B cell (primary cell): ENCODE measurements around the gene TSSC4. TPM values are rescaled to one million over a fixed set of nuclear protein-coding genes. Genes with fewer than 3 reads are reported as not detected.

Experiments used
- ATAC-seq: fragments of 200-7000 bp; cut with Tn5 transposase; one replicate; pipeline ENCODE4 v1.10.0; 2021; ENCODE audit warnings: low read depth, mild to moderate bottlenecking, moderate number of reproducible peaks, moderate library complexity
- CTCF ChIA-PET: fragments of 350-600 bp; sonication (Branson Sonifier 250); formaldehyde crosslinking; loops from one replicate; lab custom pipeline; 2021; ENCODE audit warnings: antibody characterized with exemption, inconsistent platforms; lab: Charles Lee
- POLR2A ChIA-PET: fragments of 350-600 bp; sonication (Branson Sonifier 250); formaldehyde crosslinking; loops from one replicate; lab custom pipeline; 2021; ENCODE audit warnings: antibody characterized with exemption; lab: Charles Lee
- DNase-seq: peaks from one replicate; pipeline ENCODE4 v3.0.0; 2013
- H2AFZ ChIP-seq: 2 replicates; pipeline ENCODE4 v1.6.1; 2012; ENCODE audit warnings: mild to moderate bottlenecking, low read depth, low read length; ENCODE audit not compliant: insufficient read depth, poor library complexity, severe bottlenecking
- H3K27ac ChIP-seq, 2 donors: 1 replicate in 1 of 2; 2 replicates in 1 of 2; pipeline ENCODE4 v1.5.1; 2012 to 2013; ENCODE audit warnings: low read length in 2 of 2, mild to moderate bottlenecking in 2 of 2, moderate library complexity in 1 of 2
- H3K27me3 ChIP-seq, 4 experiments: fragments of 200-600 bp in 1 of 4; sonication (generic) in 1 of 4; replicated peaks in 1 of 4; 1 replicate in 2 of 4; 2 replicates in 2 of 4; pipeline versions ENCODE4 v1.6.1 to v1.7.0; 2013 to 2016; ENCODE audit warnings: low read length in 3 of 4, mild to moderate bottlenecking in 2 of 4, mixed read lengths in 1 of 4, moderate library complexity in 1 of 4; ENCODE audit not compliant: insufficient read depth in 4 of 4, control insufficient read depth in 3 of 4; ENCODE audit errors: control extremely low read depth in 1 of 4
- H3K36me3 ChIP-seq, 2 experiments: replicated peaks in 1 of 2; 1 replicate in 1 of 2; 2 replicates in 1 of 2; pipeline versions ENCODE4 v1.6.1 to v1.7.1; 2013; ENCODE audit warnings: low read length in 1 of 2; ENCODE audit not compliant: insufficient read depth in 2 of 2, control insufficient read depth in 1 of 2; ENCODE audit errors: control extremely low read depth in 1 of 2, extremely low read depth in 1 of 2
- H3K4me1 ChIP-seq, 2 donors: fragments of 200-600 bp in 1 of 2; sonication (generic) in 1 of 2; 1 replicate in 1 of 2; 2 replicates in 1 of 2; pipeline versions ENCODE4 v1.5.1 to v1.6.1; 2013 to 2017; ENCODE audit warnings: low read length in 2 of 2; ENCODE audit not compliant: control insufficient read depth in 2 of 2, insufficient read depth in 2 of 2
- H3K4me2 ChIP-seq: replicated peaks from 2 replicates; pipeline ENCODE3; 2012; ENCODE audit warnings: mild to moderate bottlenecking, low read depth, low read length; ENCODE audit not compliant: poor library complexity, severe bottlenecking
- H3K4me3 ChIP-seq, 5 experiments: fragments of 200-600 bp in 1 of 5; sonication (generic) in 1 of 5; 1 replicate in 3 of 5; 2 replicates in 2 of 5; pipeline versions ENCODE4 v1.5.1 to v1.7.0; 2011 to 2016; ENCODE audit warnings: low read length in 4 of 5, mild to moderate bottlenecking in 4 of 5, low read depth in 2 of 5, control low read depth in 1 of 5, moderate library complexity in 1 of 5; ENCODE audit not compliant: insufficient read depth in 1 of 5; ENCODE audit errors: control extremely low read depth in 1 of 5, extremely low read depth in 1 of 5
- H3K79me2 ChIP-seq: fragments of 200-600 bp; sonication (generic); one replicate; pipeline ENCODE4 v1.6.0; 2016; ENCODE audit warnings: low read length; ENCODE audit not compliant: control insufficient read depth, insufficient read depth
- H3K9ac ChIP-seq: fragments of 200-600 bp; sonication (generic); 2 replicates; pipeline ENCODE4 v1.6.1; 2017; ENCODE audit warnings: mild to moderate bottlenecking, low read length, moderate library complexity
- H3K9me3 ChIP-seq, 3 donors: one replicate each; pipeline versions ENCODE4 v1.6.1 to v1.7.1; 2013; ENCODE audit warnings: low read length in 2 of 3; ENCODE audit not compliant: control insufficient read depth in 2 of 3, insufficient read depth in 1 of 3; ENCODE audit errors: control extremely low read depth in 1 of 3
- H4K20me1 ChIP-seq: 2 replicates; pipeline ENCODE4 v1.6.0; 2012; ENCODE audit warnings: mild to moderate bottlenecking, low read length; ENCODE audit not compliant: insufficient read depth, control insufficient read depth, poor library complexity, severe bottlenecking
- H3K27ac Mint-ChIP-seq: one replicate; pipeline ENCODE4 v1.8.0; 2021; ENCODE audit warnings: mixed read lengths
- H3K27me3 Mint-ChIP-seq: one replicate; pipeline ENCODE4 v1.8.0; 2021; ENCODE audit warnings: mixed read lengths
- H3K4me1 Mint-ChIP-seq: one replicate; pipeline ENCODE4 v1.8.0; 2021; ENCODE audit warnings: mixed read lengths
- H3K4me3 Mint-ChIP-seq: one replicate; pipeline ENCODE4 v1.8.0; 2021; ENCODE audit warnings: mixed read lengths
- H3K9me3 Mint-ChIP-seq: one replicate; pipeline ENCODE4 v1.8.0; 2022; ENCODE audit warnings: mixed read lengths; ENCODE audit not compliant: insufficient read depth
- EZH2 ChIP-seq: IDR thresholded peaks from 2 replicates; pipeline ENCODE4 v1.6.1; 2012; ENCODE audit warnings: borderline replicate concordance, low read depth, mild to moderate bottlenecking, moderate library complexity, low read length; ENCODE audit not compliant: insufficient read depth, poor library complexity, severe bottlenecking
- WGBS: methylation state at CpG from one replicate; pipeline ENCODE4 v1.1.5; 2013; ENCODE audit warnings: missing lambda C conversion rate; ENCODE audit not compliant: insufficient coverage; 5-methylcytosine and 5-hydroxymethylcytosine counted together
- intact Hi-C: fragments of 100-400 bp; cut with micrococcal nuclease; formaldehyde crosslinking; loops from one replicate; pipeline ENCODE4 v1.10.0; 2022
- polyA plus RNA-seq: library from polyadenylated mRNA; depleted of rRNA; stranded (reverse); fragments of >200 nt; gene quantifications from 2 replicates; pipeline ENCODE4 v1.2.3, GENCODE V29; 2012
- total RNA-seq, 2 donors: library from RNA; stranded (reverse); fragments of 120-200 nt in 1 of 2; gene quantifications; 1 replicate in 1 of 2; 2 replicates in 1 of 2; pipeline versions ENCODE4 v1.2.3 to v1.2.4, GENCODE V29; 2013 to 2022
- TF ChIP-seq, protein P1 (sequence below): fragments of 200-600 bp; IDR thresholded peaks from one replicate; pipeline ENCODE4 v1.8.0; 2022; ENCODE audit warnings: antibody characterized with exemption, mild to moderate bottlenecking

Gene TSSC4
- total and polyA plus RNA-seq, 2 donors (not counting 1 experiment from before 2014, with no cell fraction given): 49.4 to 57.5 TPM

DNA sequence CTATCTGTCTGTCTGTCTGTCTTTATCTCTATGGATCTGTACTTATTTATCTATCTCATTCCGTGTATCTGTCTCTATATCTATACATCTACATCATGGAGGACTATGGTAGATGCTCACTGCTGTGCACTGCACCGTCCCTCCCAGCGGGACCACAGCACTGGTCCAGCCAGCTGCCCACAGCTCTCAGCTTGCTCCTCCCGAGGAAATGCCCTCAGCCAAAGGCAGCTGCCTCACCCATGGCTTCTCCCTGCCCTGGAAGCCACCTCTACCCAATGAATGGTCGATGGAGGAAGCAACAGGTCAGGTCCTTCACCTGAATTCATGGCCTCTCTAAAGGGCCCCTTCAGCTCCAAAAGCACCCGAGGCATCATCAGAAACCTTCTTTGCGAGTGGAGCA lies 38.1 kb upstream of the TSSC4 start:
- Histone ChIP-seq H4K20me1 (no peaks in the 10 kb centered on the region), H3K4me3 (no peak overlapping the region), H3K27me3 (no peaks in the 10 kb centered on the region), H3K4me2 (no peak overlapping the region), H3K9me3 (no peaks in the 10 kb centered on the region), H3K36me3 (no peaks in the 10 kb centered on the region), H3K27ac (no peak overlapping the region), H2AFZ (no peak overlapping the region), H3K4me1 (peaks cover 0 to 5% of the 10 kb centered on the region in 2 donors), H3K79me2 (no peaks in the 10 kb centered on the region), H3K9ac (no peak overlapping the region)
- no peak overlapping the region for H3K27ac Mint-ChIP-seq
- H3K4me3 Mint-ChIP-seq: no peak overlapping the region
- H3K27me3 Mint-ChIP-seq: no peaks in the 10 kb centered on the region
- intact Hi-C loops: no loop called here
- no peaks in the 10 kb centered on the region for H3K9me3 Mint-ChIP-seq
- ATAC-seq (no peak), DNase-seq (no peak)
- peaks cover 10% of the 10 kb centered on the region for H3K4me1 Mint-ChIP-seq
- ChIA-PET POLR2A (no interaction called here), CTCF (no interaction called here)
- TF ChIP-seq, protein P1, sequence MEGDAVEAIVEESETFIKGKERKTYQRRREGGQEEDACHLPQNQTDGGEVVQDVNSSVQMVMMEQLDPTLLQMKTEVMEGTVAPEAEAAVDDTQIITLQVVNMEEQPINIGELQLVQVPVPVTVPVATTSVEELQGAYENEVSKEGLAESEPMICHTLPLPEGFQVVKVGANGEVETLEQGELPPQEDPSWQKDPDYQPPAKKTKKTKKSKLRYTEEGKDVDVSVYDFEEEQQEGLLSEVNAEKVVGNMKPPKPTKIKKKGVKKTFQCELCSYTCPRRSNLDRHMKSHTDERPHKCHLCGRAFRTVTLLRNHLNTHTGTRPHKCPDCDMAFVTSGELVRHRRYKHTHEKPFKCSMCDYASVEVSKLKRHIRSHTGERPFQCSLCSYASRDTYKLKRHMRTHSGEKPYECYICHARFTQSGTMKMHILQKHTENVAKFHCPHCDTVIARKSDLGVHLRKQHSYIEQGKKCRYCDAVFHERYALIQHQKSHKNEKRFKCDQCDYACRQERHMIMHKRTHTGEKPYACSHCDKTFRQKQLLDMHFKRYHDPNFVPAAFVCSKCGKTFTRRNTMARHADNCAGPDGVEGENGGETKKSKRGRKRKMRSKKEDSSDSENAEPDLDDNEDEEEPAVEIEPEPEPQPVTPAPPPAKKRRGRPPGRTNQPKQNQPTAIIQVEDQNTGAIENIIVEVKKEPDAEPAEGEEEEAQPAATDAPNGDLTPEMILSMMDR: no peak
- no peak for TF ChIP-seq EZH2
- 94% methylated on average over 7 of the region's 7 CpGs for WGBS

DNA sequence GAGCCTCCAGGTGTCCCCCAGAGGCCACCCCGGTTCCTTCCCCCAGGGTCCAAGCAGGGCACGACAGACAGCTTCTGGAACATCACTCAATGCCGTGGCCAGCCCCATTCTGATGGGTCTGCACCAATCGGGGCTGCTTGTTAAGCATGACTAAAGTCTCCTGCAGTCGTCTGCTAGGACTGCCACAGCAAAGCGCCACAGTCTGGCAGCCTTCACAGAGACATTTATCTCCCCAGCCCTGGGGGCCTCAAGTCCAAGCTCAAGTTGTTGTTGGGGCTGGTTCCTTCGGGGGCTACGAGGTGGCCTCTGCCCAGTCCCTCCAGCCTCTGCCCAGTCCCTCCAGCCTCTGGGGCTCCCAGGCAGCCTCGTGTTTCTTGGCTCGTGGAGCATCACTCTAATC lies 37.4 kb upstream of the TSSC4 start:
- intact Hi-C loops: no loop called here
- TF ChIP-seq, protein P1: no peak
- no peak for TF ChIP-seq EZH2
- H4K20me1 ChIP-seq: no peaks in the 10 kb centered on the region
- peaks cover 0 to 5% of the 10 kb centered on the region in 2 donors for H3K4me1 ChIP-seq
- peaks cover 11% of the 10 kb centered on the region for H3K4me1 Mint-ChIP-seq
- no peak for DNase-seq
- H3K4me2 ChIP-seq: no peak overlapping the region
- ATAC-seq: no peak
- H3K9me3 ChIP-seq: no peaks in the 10 kb centered on the region
- POLR2A ChIA-PET: no interaction called here
- H3K4me3 ChIP-seq: no peak overlapping the region
- H3K27me3 Mint-ChIP-seq: no peaks in the 10 kb centered on the region
- 83% methylated on average over 9 of the region's 10 CpGs for WGBS
- no peaks in the 10 kb centered on the region for H3K27me3 ChIP-seq
- H3K27ac Mint-ChIP-seq: no peak overlapping the region
- H3K27ac ChIP-seq: no peak overlapping the region
- no peak overlapping the region for H2AFZ ChIP-seq
- no peaks in the 10 kb centered on the region for H3K79me2 ChIP-seq
- no peaks in the 10 kb centered on the region for H3K36me3 ChIP-seq
- no peak overlapping the region for H3K4me3 Mint-ChIP-seq
- CTCF ChIA-PET: no interaction called here
- no peaks in the 10 kb centered on the region for H3K9me3 Mint-ChIP-seq
- H3K9ac ChIP-seq: no peak overlapping the region
